Measurements from ENCODE around the gene SPG11. TPM values are rescaled to one million over a fixed set of nuclear protein-coding genes. Genes with fewer than 3 reads are reported as not detected.

The SPG11 gene
- total and polyA plus RNA-seq, 2 of the 13 experiments (the other 11 are each of a cell fraction or from before 2014, with no cell fraction given), result 31.5 to 40.7 TPM

DNA sequence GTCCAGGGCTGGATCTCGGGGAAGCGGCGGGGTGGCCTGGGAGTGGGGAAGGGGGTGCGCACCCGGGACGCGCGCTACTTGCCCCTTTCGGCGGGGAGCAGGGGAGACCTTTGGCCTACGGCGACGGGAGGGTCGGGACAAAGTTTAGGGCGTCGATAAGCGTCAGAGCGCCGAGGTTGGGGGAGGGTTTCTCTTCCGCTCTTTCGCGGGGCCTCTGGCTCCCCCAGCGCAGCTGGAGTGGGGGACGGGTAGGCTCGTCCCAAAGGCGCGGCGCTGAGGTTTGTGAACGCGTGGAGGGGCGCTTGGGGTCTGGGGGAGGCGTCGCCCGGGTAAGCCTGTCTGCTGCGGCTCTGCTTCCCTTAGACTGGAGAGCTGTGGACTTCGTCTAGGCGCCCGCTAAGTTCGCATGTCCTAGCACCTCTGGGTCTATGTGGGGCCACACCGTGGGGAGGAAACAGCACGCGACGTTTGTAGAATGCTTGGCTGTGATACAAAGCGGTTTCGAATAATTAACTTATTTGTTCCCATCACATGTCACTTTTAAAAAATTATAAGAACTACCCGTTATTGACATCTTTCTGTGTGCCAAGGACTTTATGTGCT, 48.4 kb upstream of the SPG11 start (continued):
- TF ChIP-seq ZNF710 (CRISPR knock-in tag; IDR thresholded peaks at IDR 0.05; ENCODE audit: borderline replicate concordance) (peak; percentile 18; the same call in 1 of the 2 replicates), HDAC1 (CRISPR knock-in tag; IDR thresholded peaks at IDR 0.05) (0 out of 2 replicates have a peak, but pooled peaks have one; percentile 5), REL (CRISPR knock-in tag; conservative IDR thresholded peaks at IDR 0.05) (no peak), AGO2 (optimal IDR thresholded peaks at IDR 0.05; ENCODE audit: low read depth, low read length) (peak; percentile 90), ZNF446 (CRISPR knock-in tag; IDR thresholded peaks at IDR 0.05) (no peak), ZNF121 (CRISPR knock-in tag; IDR thresholded peaks at IDR 0.05) (0 out of 2 replicates have a peak, but pooled peaks have one; percentile 49), ZNF510 (CRISPR knock-in tag; IDR thresholded peaks at IDR 0.05; ENCODE audit: low read depth) (0 out of 2 replicates have a peak, but pooled peaks have one; percentile 2), KDM5B (CRISPR knock-in tag; IDR thresholded peaks at IDR 0.05; ENCODE audit: borderline replicate concordance) (peak; percentile 60; the same call in 1 of the 2 replicates), ZSCAN31 (CRISPR knock-in tag; IDR thresholded peaks at IDR 0.05; ENCODE audit: low read depth) (0 out of 2 replicates have a peak, but pooled peaks have one; percentile 63), ZNF354B (CRISPR knock-in tag; IDR thresholded peaks at IDR 0.05) (0 out of 2 replicates have a peak, but pooled peaks have one; percentile 59), ZNF431 (CRISPR knock-in tag; IDR thresholded peaks at IDR 0.05; ENCODE audit: borderline replicate concordance, low read depth) (peak; percentile 20; the same call in 1 of the 2 replicates), BCL6 (CRISPR knock-in tag; IDR thresholded peaks at IDR 0.05) (no peak), ZNF615 (CRISPR knock-in tag; IDR thresholded peaks at IDR 0.05; ENCODE audit: borderline replicate concordance) (peak; percentile 74; the same call in 1 of the 2 replicates), ZNF292 (CRISPR knock-in tag; IDR thresholded peaks at IDR 0.05; ENCODE audit: borderline replicate concordance, low read depth) (0 out of 2 replicates have a peak, but pooled peaks have one; percentile 1), ZNF501 (CRISPR knock-in tag; IDR thresholded peaks at IDR 0.05) (no peak), HNF4A (CRISPR knock-in tag; IDR thresholded peaks at IDR 0.05) (peak; percentile 0; the same call in 1 of the 2 replicates), UBTF (CRISPR knock-in tag; IDR thresholded peaks at IDR 0.05) (peak; percentile 40; the same call in 1 of the 2 replicates), GFI1 (CRISPR knock-in tag; IDR thresholded peaks at IDR 0.05; ENCODE audit: borderline replicate concordance) (no peak), HES4 (CRISPR knock-in tag; IDR thresholded peaks at IDR 0.05; ENCODE audit: borderline replicate concordance) (peak; percentile 71; the same call in 1 of the 2 replicates), HDAC2 (CRISPR knock-in tag; IDR thresholded peaks at IDR 0.05) (no peak), YEATS4 (CRISPR knock-in tag; IDR thresholded peaks at IDR 0.05; ENCODE audit: borderline replicate concordance) (peak; percentile 44; the same call in 1 of the 2 replicates)
- TF ChIP-seq, protein P1, sequence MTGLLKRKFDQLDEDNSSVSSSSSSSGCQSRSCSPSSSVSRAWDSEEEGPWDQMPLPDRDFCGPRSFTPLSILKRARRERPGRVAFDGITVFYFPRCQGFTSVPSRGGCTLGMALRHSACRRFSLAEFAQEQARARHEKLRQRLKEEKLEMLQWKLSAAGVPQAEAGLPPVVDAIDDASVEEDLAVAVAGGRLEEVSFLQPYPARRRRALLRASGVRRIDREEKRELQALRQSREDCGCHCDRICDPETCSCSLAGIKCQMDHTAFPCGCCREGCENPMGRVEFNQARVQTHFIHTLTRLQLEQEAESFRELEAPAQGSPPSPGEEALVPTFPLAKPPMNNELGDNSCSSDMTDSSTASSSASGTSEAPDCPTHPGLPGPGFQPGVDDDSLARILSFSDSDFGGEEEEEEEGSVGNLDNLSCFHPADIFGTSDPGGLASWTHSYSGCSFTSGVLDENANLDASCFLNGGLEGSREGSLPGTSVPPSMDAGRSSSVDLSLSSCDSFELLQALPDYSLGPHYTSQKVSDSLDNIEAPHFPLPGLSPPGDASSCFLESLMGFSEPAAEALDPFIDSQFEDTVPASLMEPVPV (CRISPR knock-in tag; IDR thresholded peaks at IDR 0.05), result peak; percentile 71; the same call in 1 of the 2 replicates
- TF ChIP-seq, protein P2, sequence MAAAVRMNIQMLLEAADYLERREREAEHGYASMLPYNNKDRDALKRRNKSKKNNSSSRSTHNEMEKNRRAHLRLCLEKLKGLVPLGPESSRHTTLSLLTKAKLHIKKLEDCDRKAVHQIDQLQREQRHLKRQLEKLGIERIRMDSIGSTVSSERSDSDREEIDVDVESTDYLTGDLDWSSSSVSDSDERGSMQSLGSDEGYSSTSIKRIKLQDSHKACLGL (CRISPR knock-in tag; IDR thresholded peaks at IDR 0.05), result no peak
